Fibroblast of lung (primary cell): Measurements from ENCODE around the gene CST5.

Experiments used
- EZH2 ChIP-seq: IDR thresholded peaks from 2 replicates; pipeline ENCODE4 v1.5.1; 2012; ENCODE audit warnings: low read length, control low read depth, mild to moderate bottlenecking; ENCODE audit errors: missing control alignments
- TF ChIP-seq, protein P1 (sequence below), 2 donors: IDR thresholded peaks in 1 of 2; conservative IDR thresholded peaks in 1 of 2; 1 replicate in 1 of 2; 2 replicates in 1 of 2; pipeline ENCODE4 v1.5.1; 2011 to 2012; ENCODE audit warnings: low read length in 2 of 2, control low read depth in 1 of 2, inconsistent platforms in 1 of 2, low read depth in 1 of 2, mild to moderate bottlenecking in 1 of 2

- TF ChIP-seq, protein P1, sequence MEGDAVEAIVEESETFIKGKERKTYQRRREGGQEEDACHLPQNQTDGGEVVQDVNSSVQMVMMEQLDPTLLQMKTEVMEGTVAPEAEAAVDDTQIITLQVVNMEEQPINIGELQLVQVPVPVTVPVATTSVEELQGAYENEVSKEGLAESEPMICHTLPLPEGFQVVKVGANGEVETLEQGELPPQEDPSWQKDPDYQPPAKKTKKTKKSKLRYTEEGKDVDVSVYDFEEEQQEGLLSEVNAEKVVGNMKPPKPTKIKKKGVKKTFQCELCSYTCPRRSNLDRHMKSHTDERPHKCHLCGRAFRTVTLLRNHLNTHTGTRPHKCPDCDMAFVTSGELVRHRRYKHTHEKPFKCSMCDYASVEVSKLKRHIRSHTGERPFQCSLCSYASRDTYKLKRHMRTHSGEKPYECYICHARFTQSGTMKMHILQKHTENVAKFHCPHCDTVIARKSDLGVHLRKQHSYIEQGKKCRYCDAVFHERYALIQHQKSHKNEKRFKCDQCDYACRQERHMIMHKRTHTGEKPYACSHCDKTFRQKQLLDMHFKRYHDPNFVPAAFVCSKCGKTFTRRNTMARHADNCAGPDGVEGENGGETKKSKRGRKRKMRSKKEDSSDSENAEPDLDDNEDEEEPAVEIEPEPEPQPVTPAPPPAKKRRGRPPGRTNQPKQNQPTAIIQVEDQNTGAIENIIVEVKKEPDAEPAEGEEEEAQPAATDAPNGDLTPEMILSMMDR (conservative IDR thresholded peaks at IDR 0.05 in 1 of 2, IDR thresholded peaks at IDR 0.05 in 1 of 2; ENCODE audit: low read depth in 1 of 2, low read length in 2 of 2): no peak
- no peak for TF ChIP-seq EZH2
Observed at GRCh38 chr20:23835716-23836115, 43.8 kb downstream of the CST5 start.
